Ectodermal cell (in vitro differentiated cells): ENCODE results near the gene DACH1.

Experiments used
- H3K27ac ChIP-seq: 2 replicates; pipeline ENCODE4 v1.7.0; 2013; ENCODE audit warnings: mild to moderate bottlenecking, low read depth, low read length; ENCODE audit not compliant: insufficient read depth, poor library complexity, severe bottlenecking
- H3K27me3 ChIP-seq: 2 replicates; pipeline ENCODE4 v1.7.0; 2013; ENCODE audit warnings: mild to moderate bottlenecking, low read length; ENCODE audit not compliant: insufficient read depth, control insufficient read depth, poor library complexity, severe bottlenecking
- H3K36me3 ChIP-seq: one replicate; pipeline ENCODE4 v1.7.0; 2013; ENCODE audit warnings: low read length; ENCODE audit not compliant: control insufficient read depth, insufficient read depth
- H3K4me1 ChIP-seq: one replicate; pipeline ENCODE4 v1.7.0; 2013; ENCODE audit warnings: low read length; ENCODE audit not compliant: control insufficient read depth, insufficient read depth
- H3K4me3 ChIP-seq: 2 replicates; pipeline ENCODE4 v1.7.0; 2013; ENCODE audit warnings: low read depth, low read length, control low read depth; ENCODE audit not compliant: insufficient read depth
- H3K9me3 ChIP-seq: 2 replicates; pipeline ENCODE4 v1.7.0; 2013; ENCODE audit warnings: mild to moderate bottlenecking, low read length, moderate library complexity; ENCODE audit not compliant: control insufficient read depth
- whole genome bisulfite sequencing, 2 experiments: methylation state at CpG; one replicate each; pipeline ENCODE4 v1.1.7; 2013; ENCODE audit warnings: missing lambda C conversion rate in 2 of 2; 5-methylcytosine and 5-hydroxymethylcytosine counted together

Gene DACH1

GRCh38 chr13:71492346-71492871, 374.6 kb downstream of the DACH1 start:
- Histone ChIP-seq H3K27me3 (no peaks in the 10 kb centered on the region), H3K36me3 (no peaks in the 10 kb centered on the region), H3K9me3 (no peaks in the 10 kb centered on the region), H3K4me1 (no peaks in the 10 kb centered on the region), H3K27ac (no peak overlapping the region), H3K4me3 (no peak overlapping the region)

- no peaks in the 10 kb centered on the region for H3K4me1 ChIP-seq
- H3K4me3 ChIP-seq = no peak overlapping the region
- H3K27ac ChIP-seq = no peak overlapping the region
- no CpG with 5 or more reads among the region's 1 CpG for WGBS, 2 experiments
- no peaks in the 10 kb centered on the region for H3K36me3 ChIP-seq
- no peaks in the 10 kb centered on the region for H3K9me3 ChIP-seq
- H3K27me3 ChIP-seq = no peaks in the 10 kb centered on the region
Observed at GRCh38 chr13:71491010-71491409, 376.0 kb downstream of the DACH1 start.

GRCh38 chr13:71489041-71489440, 378.0 kb downstream of the DACH1 start:
- H3K4me3 ChIP-seq = no peak overlapping the region
- 96 to 100% methylated on average over 3 of the region's 3 CpGs for WGBS, 2 experiments
- H3K36me3 ChIP-seq = no peaks in the 10 kb centered on the region
- H3K4me1 ChIP-seq = no peaks in the 10 kb centered on the region
- no peak overlapping the region for H3K27ac ChIP-seq
- no peaks in the 10 kb centered on the region for H3K9me3 ChIP-seq
- no peaks in the 10 kb centered on the region for H3K27me3 ChIP-seq

GRCh38 chr13:71488201-71488600, 378.8 kb downstream of the DACH1 start:
- no peaks in the 10 kb centered on the region for H3K36me3 ChIP-seq
- H3K27ac ChIP-seq = no peak overlapping the region
- H3K4me1 ChIP-seq = no peaks in the 10 kb centered on the region
- no peaks in the 10 kb centered on the region for H3K27me3 ChIP-seq
- no peaks in the 10 kb centered on the region for H3K9me3 ChIP-seq
- H3K4me3 ChIP-seq = no peak overlapping the region
- no CpG with 5 or more reads among the region's 1 CpG for WGBS, 2 experiments

GRCh38 chr13:71485913-71486312, 381.1 kb downstream of the DACH1 start:
- Histone ChIP-seq H3K4me3 (no peak overlapping the region), H3K27ac (no peak overlapping the region), H3K36me3 (peaks cover 3% of the 10 kb centered on the region), H3K9me3 (no peaks in the 10 kb centered on the region), H3K27me3 (no peaks in the 10 kb centered on the region), H3K4me1 (no peaks in the 10 kb centered on the region)
- WGBS, 2 experiments = no CpG with 5 or more reads among the region's 1 CpG

GRCh38 chr13:71483733-71484132, 383.3 kb downstream of the DACH1 start:
- no peaks in the 10 kb centered on the region for H3K9me3 ChIP-seq
- no peaks in the 10 kb centered on the region for H3K4me1 ChIP-seq
- H3K27me3 ChIP-seq = no peaks in the 10 kb centered on the region
- H3K27ac ChIP-seq = no peak overlapping the region
- H3K36me3 ChIP-seq = peaks cover 3% of the 10 kb centered on the region
- H3K4me3 ChIP-seq = no peak overlapping the region

GRCh38 chr13:71481501-71481900, 385.5 kb downstream of the DACH1 start:
- Histone ChIP-seq H3K36me3 (peaks cover 3% of the 10 kb centered on the region), H3K9me3 (no peaks in the 10 kb centered on the region), H3K4me3 (no peak overlapping the region), H3K27me3 (no peaks in the 10 kb centered on the region), H3K4me1 (no peaks in the 10 kb centered on the region), H3K27ac (no peak overlapping the region)
- WGBS, 2 experiments = 95 to 96% methylated on average over 3 of the region's 3 CpGs

GRCh38 chr13:71481046-71481445, 386.0 kb downstream of the DACH1 start:
- WGBS, 2 experiments = 80 to 100% methylated on average over 1 of the region's 1 CpG
- no peak overlapping the region for H3K27ac ChIP-seq
- H3K36me3 ChIP-seq = peaks cover 3% of the 10 kb centered on the region
- H3K9me3 ChIP-seq = no peaks in the 10 kb centered on the region
- H3K4me1 ChIP-seq = no peaks in the 10 kb centered on the region
- H3K27me3 ChIP-seq = no peaks in the 10 kb centered on the region
- no peak overlapping the region for H3K4me3 ChIP-seq

- Histone ChIP-seq H3K9me3 (no peaks in the 10 kb centered on the region), H3K27me3 (no peaks in the 10 kb centered on the region), H3K4me1 (no peaks in the 10 kb centered on the region), H3K36me3 (peaks cover 3% of the 10 kb centered on the region), H3K4me3 (no peak overlapping the region), H3K27ac (no peak overlapping the region)
- WGBS, 2 experiments = 61 to 64% methylated on average over 5 to 6 of the region's 6 CpGs
Observed at GRCh38 chr13:71477735-71478134, 389.3 kb downstream of the DACH1 start.

GRCh38 chr13:71474936-71475335, 392.1 kb downstream of the DACH1 start:
- Histone ChIP-seq H3K4me3 (no peak overlapping the region), H3K4me1 (no peaks in the 10 kb centered on the region), H3K27me3 (no peaks in the 10 kb centered on the region), H3K9me3 (no peaks in the 10 kb centered on the region), H3K36me3 (no peaks in the 10 kb centered on the region), H3K27ac (no peak overlapping the region)
- 94 to 98% methylated on average over 3 of the region's 3 CpGs for WGBS, 2 experiments

GRCh38 chr13:71469626-71470025, 397.4 kb downstream of the DACH1 start:
- H3K27me3 ChIP-seq = no peaks in the 10 kb centered on the region
- no peak overlapping the region for H3K27ac ChIP-seq
- WGBS, 2 experiments = 83% methylated on average over 1 of the region's 1 CpG; no CpG with 5 or more reads in 1 of the 2 experiments
- H3K9me3 ChIP-seq = no peaks in the 10 kb centered on the region
- H3K4me1 ChIP-seq = no peaks in the 10 kb centered on the region
- H3K36me3 ChIP-seq = no peaks in the 10 kb centered on the region
- no peak overlapping the region for H3K4me3 ChIP-seq
